Inferior parietal cortex (tissue), 1 donor: ENCODE data around the gene SPOUT1.

Source experiments
- DNase-seq: peaks from one replicate; pipeline ENCODE4 v3.0.0-alpha.2; 2016; ENCODE audit errors: extremely low spot score

The SPOUT1 gene

GRCh38 chr9:128836509-128837145, 7.0 kb upstream of the SPOUT1 start:
- DNase-seq, result no peak

DNA sequence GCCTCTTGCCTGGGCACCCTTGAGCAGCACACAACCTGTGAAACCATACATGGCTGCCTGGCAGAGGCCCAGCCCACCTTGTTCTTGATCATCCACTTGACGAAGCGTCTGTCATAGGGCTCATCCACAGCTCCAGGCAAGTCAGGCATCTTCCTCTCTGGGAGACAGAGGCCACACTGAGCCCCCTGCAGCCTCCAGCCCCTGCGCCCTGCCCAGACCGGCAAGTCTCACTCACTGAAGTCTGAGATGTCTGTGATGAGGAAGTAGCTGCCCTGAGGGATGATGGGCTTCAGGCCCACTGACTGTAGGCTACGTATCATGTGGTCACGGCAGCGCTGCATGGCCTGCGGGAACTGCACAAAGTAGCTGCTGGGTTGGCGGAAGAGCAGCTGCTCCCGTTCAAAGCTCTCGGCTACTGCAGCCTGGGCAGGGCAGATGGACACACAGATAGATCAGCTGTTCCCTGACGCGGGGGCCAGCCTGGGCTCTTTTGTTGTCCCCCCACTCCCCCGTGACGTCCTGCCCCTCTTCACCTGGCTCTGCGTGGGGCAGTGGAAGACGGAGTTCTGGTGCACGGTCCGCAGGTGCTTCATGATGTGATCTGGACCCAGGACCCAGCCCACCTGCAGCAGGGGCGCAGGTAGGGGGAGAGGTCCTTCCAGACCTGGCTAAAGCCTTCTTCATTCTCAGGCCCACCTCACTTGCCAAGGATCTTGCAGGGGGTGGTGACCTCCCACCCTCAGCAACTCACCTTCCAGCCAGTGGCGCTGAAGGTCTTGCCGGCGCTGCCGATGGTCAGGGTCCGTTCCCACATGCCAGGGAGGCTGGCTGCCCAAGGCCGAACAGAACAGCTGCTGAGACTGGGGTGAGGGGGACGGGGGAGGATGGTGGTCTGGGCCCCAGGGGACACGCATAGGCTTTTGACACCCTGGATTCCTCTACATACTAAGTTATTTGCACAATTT, 5.9 kb upstream of the SPOUT1 start:
- no peak for DNase-seq

DNA sequence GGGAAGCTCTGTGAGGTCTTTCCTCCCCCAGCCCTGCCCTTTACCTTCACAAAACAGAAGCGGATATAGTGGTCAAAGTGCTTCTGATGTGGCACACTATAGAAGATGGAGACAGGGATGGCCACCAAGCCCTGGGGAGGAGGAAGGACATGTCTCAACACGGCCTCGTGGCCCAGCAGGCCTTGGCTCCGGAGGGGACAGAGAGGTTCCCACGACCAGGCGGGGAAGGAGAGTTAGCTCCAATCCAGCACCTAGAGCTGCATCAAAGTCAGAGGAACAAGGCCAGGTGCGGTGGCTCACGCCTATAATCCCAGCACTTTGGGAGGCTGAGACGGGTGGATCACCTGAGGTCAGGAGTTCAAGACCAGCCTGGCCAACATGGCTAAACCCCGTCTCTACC, 4.1 kb upstream of the SPOUT1 start:
- no peak for DNase-seq

- no peak for DNase-seq
Observed at GRCh38 chr9:128828719-128829452, 708 bp downstream of the SPOUT1 start.

- DNase-seq, result no peak
Observed at GRCh38 chr9:128828267-128828666, 1.3 kb downstream of the SPOUT1 start.

GRCh38 chr9:128825923-128826700, 3.5 kb downstream of the SPOUT1 start:
- DNase-seq, result no peak

DNA sequence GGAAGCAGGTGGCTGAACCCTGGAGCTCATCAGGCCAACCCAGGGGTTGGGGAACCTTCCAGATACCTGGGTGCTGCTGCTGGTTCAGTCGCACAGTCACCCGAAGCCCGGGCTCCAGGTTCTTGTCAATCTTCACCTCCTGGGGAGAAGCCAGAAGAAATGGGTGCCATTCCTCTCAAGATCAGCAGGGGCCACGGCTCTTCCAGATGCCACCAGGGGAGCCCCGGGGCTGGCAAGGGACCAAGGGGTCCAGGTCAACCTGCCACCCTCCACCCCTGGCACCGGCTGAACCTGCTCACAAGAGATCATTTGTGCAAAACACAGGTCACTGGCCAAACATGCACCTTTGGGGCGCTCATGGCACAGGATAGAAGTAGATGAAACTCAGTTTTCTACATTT, 4.7 kb downstream of the SPOUT1 start:
- no peak for DNase-seq

DNA sequence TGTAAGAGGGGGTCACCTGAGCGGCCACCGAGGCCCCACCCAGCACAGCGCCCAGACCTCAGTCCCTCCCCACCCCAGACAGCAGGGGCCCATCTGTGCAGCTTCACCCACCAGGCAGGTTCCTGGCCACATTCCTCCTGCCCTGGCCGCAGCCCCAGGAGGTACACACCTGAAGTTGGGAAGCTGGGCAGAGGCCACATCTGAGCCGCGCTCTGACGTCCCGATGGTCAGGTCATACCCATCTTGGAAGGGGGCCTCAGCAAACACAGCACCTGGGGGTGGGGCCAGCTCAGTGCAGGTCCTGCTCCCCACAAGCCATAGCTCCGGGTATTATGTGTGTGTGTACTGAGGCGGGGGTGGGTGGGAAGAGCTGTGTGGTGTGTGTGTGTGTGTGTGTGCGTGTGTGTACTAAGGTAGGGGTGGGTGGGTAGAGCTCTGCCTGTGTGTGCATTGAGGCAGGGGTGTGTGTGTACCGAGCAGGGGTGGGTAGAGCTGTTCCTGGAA, 5.6 kb downstream of the SPOUT1 start:
- DNase-seq, result no peak

GRCh38 chr9:128823362-128823902, 6.2 kb downstream of the SPOUT1 start:
- no peak for DNase-seq

- DNase-seq, result no peak
Observed at GRCh38 chr9:128822407-128823042, 7.1 kb downstream of the SPOUT1 start.

- DNase-seq, result no peak
Observed at GRCh38 chr9:128821584-128822406, 7.8 kb downstream of the SPOUT1 start.

- no peak for DNase-seq
Observed at GRCh38 chr9:128820665-128821583, 8.7 kb downstream of the SPOUT1 start.

GRCh38 chr9:128819716-128820664, 9.6 kb downstream of the SPOUT1 start:
- DNase-seq, result peak; percentile 65

DNA sequence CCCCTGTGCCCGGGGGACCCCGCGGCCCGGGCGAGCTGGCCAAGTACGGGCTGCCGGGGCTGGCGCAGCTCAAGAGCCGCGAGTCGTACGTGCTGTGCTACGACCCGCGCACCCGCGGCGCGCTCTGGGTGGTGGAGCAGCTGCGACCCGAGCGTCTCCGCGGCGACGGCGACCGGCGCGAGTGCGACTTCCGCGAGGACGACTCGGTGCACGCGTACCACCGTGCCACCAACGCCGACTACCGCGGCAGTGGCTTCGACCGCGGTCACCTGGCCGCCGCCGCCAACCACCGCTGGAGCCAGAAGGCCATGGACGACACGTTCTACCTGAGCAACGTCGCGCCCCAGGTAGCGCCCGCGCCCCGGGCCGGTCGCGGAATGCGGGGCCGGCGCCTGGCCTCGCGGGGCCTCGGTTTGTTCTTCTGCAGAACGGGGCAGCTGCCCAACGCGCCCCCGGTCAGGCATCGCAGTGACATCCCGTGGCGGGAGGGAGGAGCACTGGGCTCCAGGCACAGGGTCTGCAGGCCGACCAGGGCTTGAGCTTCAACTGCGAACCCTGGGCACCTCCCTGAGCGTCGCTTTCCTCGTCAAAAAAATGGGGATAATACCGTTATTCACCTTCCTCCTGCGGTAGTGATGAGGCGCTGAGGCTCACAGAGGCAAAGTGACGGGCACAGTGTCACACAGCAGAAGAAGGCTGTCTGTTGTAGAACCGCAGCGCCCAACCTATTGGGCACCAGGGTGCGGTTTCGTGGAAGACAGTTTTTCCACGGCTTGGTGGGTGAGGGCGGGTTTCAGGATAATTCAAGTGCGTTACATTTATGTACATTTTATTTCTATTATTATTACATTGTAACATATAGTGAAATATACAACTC, 10.5 kb downstream of the SPOUT1 start:
- DNase-seq, result peak; percentile 17

DNA sequence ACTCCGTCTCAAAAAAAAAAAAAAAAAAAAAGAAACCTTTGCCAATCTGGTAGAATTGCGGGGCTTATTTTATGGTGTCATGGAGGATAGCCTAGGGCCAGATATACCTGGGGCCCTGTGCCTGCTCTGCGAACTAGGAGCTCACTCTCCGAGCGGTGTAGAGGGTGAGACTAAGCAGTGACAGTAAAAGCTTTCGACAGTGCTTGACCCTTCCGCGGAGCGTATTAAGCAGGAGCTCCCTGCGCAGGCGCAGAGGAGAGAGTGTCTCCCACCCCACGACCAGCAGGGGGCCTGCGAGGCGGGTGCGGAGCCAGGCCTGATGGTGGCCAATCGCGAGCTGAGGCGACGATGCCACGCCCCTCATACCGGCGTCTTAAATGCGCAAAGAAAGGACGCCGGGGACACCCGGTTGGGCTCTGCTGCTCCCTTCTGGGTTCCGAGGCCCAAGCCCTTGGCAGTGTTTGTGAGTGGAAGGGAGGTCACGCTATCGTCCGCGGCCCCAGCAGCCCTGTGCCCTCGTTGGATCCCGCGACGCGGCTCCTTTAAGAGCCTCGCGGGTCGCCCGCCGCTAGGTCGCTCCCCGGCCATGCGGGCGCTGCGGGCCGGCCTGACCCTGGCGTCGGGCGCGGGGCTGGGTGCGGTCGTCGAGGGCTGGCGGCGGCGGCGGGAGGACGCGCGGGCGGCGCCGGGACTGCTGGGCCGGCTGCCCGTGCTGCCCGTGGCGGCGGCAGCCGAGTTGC, 11.3 kb downstream of the SPOUT1 start, which contains the start of gene ENDOG:
Gene ENDOG, plus strand, starts transcription at position 402 of the 740 bp plus-strand sequence. Its CDS starts 185 bp downstream, at position 587.
- DNase-seq, result peak; percentile 100

GRCh38 chr9:128810873-128811272, 18.7 kb downstream of the SPOUT1 start:
- no peak for DNase-seq
